NB4 (cell line): Measurements from ENCODE around the gene CWC27.
"Not testable (repeated sequence)": the region's sequence is repeated elsewhere in the genome, so short reads cannot be mapped to it uniquely, and the experiment has no call there.

Source experiments
- DNase-seq: peaks from one replicate; pipeline ENCODE4 v3.0.0; 2010; ENCODE audit warnings: low read depth
- H3K4me3 ChIP-seq: one replicate; pipeline ENCODE4 v1.5.1; 2011; ENCODE audit warnings: mild to moderate bottlenecking, low read depth, low read length, moderate library complexity
- CTCF ChIP-seq: IDR thresholded peaks from one replicate; pipeline ENCODE4 v1.5.1; 2012; ENCODE audit warnings: low read depth, low read length
- MAX ChIP-seq: IDR thresholded peaks from 2 replicates; pipeline ENCODE4 v1.6.1; 2011; ENCODE audit warnings: low read depth, low read length
- MYC ChIP-seq: IDR thresholded peaks from 2 replicates; pipeline ENCODE4 v1.6.1; 2011; ENCODE audit warnings: low read depth, low read length
- POLR2A ChIP-seq: IDR thresholded peaks from 2 replicates; pipeline ENCODE4 v1.6.1; 2011; ENCODE audit warnings: mild to moderate bottlenecking; ENCODE audit not compliant: insufficient read length; ENCODE audit errors: extremely low read depth

The CWC27 gene

GRCh38 chr5:64822320-64822719 lies 53.6 kb downstream of the CWC27 start:
- no peak overlapping the region for H3K4me3 ChIP-seq
- TF ChIP-seq POLR2A, result no peak
- no peak for TF ChIP-seq CTCF
- no peak for TF ChIP-seq MAX
- TF ChIP-seq MYC, result no peak
- DNase-seq, result no peak

- TF ChIP-seq CTCF (no peak), MAX (no peak), MYC (no peak), POLR2A (no peak)
- no peak overlapping the region for H3K4me3 ChIP-seq
- DNase-seq, result no peak
Measured at GRCh38 chr5:64826541-64826940, 57.8 kb downstream of the CWC27 start.

- TF ChIP-seq MYC (no peak), MAX (no peak), CTCF (no peak), POLR2A (no peak)
- H3K4me3 ChIP-seq, result no peak overlapping the region
- DNase-seq, result no peak
Measured at GRCh38 chr5:64827703-64828102, 59.0 kb downstream of the CWC27 start.

- not testable (repeated sequence) for DNase-seq, H3K4me3 ChIP-seq
Measured at GRCh38 chr5:64830650-64831049, 61.9 kb downstream of the CWC27 start.

GRCh38 chr5:64831996-64832395 lies 63.3 kb downstream of the CWC27 start:
- DNase-seq, result no peak
- no peak for TF ChIP-seq MYC
- no peak overlapping the region for H3K4me3 ChIP-seq

GRCh38 chr5:64834037-64834436 lies 65.3 kb downstream of the CWC27 start:
- TF ChIP-seq CTCF (no peak), MYC (no peak), MAX (no peak), POLR2A (no peak)
- DNase-seq, result no peak
- no peak overlapping the region for H3K4me3 ChIP-seq

- H3K4me3 ChIP-seq, result no peak overlapping the region
- DNase-seq, result no peak
- no peak for TF ChIP-seq POLR2A
- no peak for TF ChIP-seq CTCF
- TF ChIP-seq MAX, result no peak
- no peak for TF ChIP-seq MYC
Measured at GRCh38 chr5:64834611-64835010, 65.9 kb downstream of the CWC27 start.
